ENCODE results near the gene SLC22A6.

SLC22A6 gene

GRCh38 chr11:62931499-62932278, 53.1 kb downstream of the SLC22A6 start:
- no peak for DNase-seq (ENCODE audit: low spot score)

GRCh38 chr11:62930666-62931065, 54.1 kb downstream of the SLC22A6 start:
- DNase-seq (ENCODE audit: low spot score): no peak

- no peak for DNase-seq (ENCODE audit: low spot score)
Measured at GRCh38 chr11:62930157-62930556, 54.6 kb downstream of the SLC22A6 start.

- DNase-seq (ENCODE audit: low spot score): no peak
Measured at GRCh38 chr11:62928011-62928410, 56.8 kb downstream of the SLC22A6 start.

GRCh38 chr11:62926680-62927455, 57.9 kb downstream of the SLC22A6 start:
- no peak for DNase-seq (ENCODE audit: low spot score)
